A549 (cell line): ENCODE measurements around the gene MDH2.
"Not testable (repeated sequence)": the region's sequence is repeated elsewhere in the genome, so short reads cannot be mapped to it uniquely, and the experiment has no call there.

ENCODE experiments used
- CTCF ChIP-seq: fragments of >200 bp; sonication (Bioruptor Twin); formaldehyde crosslinking; IDR thresholded peaks from 3 replicates; pipeline ENCODE4 v1.5.1; 2016
- RAD21 ChIP-seq, 2 experiments: fragments of >200 bp in 1 of 2; sonication (Bioruptor Twin) in 1 of 2; formaldehyde crosslinking in 1 of 2; IDR thresholded peaks in 1 of 2; conservative IDR thresholded peaks in 1 of 2; 2 replicates in 1 of 2; 3 replicates in 1 of 2; pipeline ENCODE4 v1.6.1; 2012 to 2018; ENCODE audit warnings: inconsistent platforms in 1 of 2
- RNF2 ChIP-seq: fragments of 200-600 bp; sonication (generic); IDR thresholded peaks from 2 replicates; pipeline ENCODE4 v1.6.1; 2016; ENCODE audit warnings: low read depth, mild to moderate bottlenecking, antibody characterized with exemption, moderate library complexity, borderline replicate concordance
- SMC3 ChIP-seq: fragments of >200 bp; sonication (Bioruptor Twin); formaldehyde crosslinking; IDR thresholded peaks from 3 replicates; pipeline ENCODE4 v1.6.1; 2018; ENCODE audit warnings: inconsistent platforms
- TP53 ChIP-seq: fragments of 250-450 bp; sonication (Bioruptor Pico); IDR thresholded peaks from 2 replicates; pipeline ENCODE4 v1.5.0; 2021; ENCODE audit warnings: mild to moderate bottlenecking, moderate library complexity

GRCh38 chr7:76113042-76113630 lies 65.2 kb downstream of the MDH2 start:
- TF ChIP-seq CTCF; SMC3; RNF2; RAD21 (conservative IDR thresholded peaks at IDR 0.05 in 1 of 2, IDR thresholded peaks at IDR 0.05 in 1 of 2); TP53 (CRISPR knock-in tag): not testable (repeated sequence)
